Embryonic facial prominence (tissue), 1 donor: ENCODE results near the gene AAMDC.
"Not testable (repeated sequence)": the region's sequence is repeated elsewhere in the genome, so short reads cannot be mapped to it uniquely, and the experiment has no call there.

Experiments used
- DNase-seq: peaks from one replicate; pipeline ENCODE4 v3.0.0-alpha.2; 2016; ENCODE audit errors: extremely low spot score

AAMDC gene

DNA sequence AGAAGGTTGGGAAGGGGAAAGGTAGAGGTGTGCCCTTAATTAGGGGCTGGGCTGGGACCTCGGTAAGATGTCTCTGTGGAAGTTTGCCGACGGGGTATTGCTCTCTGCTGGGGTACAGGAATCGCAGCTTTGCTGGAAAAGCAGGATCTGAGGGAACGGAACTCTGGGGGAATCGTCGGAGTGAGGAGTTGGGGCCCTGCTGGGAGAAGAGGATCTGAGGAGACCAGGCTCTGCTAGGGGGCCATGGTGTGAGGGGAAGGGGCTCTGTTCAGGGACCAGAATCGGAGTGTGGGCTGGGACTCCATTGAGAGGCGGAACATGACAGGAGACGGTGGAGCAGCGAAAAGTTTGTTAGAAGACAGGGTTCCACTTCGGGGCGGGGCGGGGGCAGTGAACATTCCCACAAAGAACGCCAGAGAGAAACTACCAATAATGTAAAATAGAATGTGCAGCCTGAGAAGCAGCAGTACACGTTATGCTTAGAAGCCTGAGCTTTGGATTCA lies 456 bp downstream of the AAMDC start:
- DNase-seq: peak; percentile 11

DNA sequence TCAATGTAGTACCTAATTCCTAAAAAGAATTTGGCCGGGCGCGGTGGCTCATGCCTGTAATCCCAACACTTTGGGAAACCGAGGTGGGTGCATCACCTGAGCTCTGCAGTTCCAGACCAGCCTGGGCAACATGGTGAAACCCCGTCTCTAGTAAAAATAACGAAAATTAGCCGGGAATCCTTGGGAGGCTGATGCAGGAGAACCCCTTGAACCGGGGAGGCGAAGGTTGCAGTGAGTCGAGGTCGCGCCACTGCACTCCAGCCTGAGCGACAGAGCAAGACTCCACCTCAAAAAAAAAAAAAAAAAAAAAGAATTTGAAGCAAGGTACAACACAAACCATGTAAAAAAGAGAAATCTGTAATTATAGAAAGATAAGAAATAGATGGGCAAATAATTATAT lies 1.2 kb downstream of the AAMDC start:
- DNase-seq: not testable (repeated sequence)

DNA sequence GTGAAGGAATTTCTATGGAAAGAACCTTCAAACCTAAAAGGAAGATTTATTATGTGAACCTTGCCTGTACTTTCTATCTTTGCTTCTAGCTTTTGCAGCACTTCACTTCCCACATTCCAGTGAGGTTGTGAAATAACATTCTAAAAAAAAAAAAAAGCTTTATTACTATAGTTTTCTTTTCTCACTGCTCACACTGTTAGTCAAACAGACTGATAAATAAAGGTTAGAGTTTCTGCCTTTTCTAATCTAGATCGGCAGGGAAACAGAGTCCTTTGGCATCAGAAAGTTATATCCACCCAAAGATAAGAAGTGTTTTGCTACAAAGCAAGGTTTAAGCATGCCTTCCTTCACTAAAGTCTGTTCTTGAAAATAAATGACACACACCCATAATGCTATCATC lies 2.8 kb downstream of the AAMDC start:
- no peak for DNase-seq

DNA sequence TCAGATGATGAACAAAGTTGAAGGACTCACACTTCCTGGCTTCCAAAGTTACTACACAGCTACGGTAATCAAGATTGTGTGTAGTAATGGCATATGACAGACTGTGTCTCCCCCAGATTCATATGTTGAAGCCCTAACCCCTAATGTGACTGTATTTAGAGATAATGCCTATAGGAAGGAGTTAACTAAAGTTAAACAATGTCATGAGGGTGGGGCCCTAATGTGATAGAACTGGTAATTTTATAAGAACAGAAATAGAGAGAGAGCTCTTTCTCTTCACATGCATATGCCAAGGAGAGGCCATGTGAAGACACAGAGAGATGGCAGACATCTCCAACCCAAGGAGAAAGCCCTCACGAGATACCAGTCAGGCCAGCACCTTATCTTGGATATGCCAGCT lies 8.0 kb downstream of the AAMDC start:
- no peak for DNase-seq

DNA sequence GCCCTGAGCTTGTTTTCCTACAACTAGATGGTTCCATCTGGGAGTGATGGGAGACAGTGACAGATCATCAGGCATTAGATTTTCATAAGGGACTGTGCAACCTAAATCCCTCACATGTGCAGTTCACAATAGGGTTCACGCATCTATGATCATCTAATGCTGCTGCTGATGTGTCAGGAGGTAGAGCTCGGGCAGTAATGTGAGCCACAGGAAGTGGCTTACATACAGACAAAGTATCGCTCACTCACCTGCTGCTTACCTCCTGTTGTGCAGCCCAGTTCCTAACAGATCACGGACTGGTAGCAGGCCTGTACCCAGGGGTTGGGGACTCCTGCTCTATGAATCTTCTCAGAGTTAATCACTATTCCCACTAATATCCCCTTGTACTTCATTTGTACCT lies 12.4 kb downstream of the AAMDC start:
- DNase-seq: no peak

DNA sequence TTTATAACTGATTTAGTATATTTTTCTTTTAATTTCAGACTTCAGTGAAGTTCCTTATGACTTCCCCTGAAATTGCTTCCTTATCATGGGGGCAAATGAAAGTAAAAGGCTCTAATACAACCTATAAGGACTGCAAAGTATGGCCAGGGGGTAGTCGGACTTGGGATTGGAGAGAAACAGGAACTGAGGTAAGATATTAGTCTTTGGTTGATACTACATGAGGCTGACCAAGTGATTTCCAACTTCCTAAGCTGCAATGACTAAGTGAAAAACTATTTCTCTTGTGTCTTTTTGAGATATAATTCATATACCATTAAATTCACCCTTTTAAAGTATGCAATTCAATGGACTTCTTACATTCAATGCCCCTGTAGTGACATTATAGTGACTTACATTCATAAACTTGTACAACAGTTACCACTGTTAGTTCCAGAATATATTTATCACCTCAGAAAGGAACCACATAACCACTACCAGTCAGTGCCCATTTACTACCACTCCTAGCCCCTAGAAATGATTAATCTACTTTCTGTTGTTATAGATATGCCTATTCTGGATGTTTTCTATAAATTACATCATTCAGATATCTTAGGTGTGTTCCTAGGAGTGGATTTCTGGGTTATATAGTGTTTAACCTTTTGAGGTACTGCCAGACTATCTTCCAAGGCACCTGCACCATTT lies 21.6 kb downstream of the AAMDC start:
- DNase-seq: no peak

DNA sequence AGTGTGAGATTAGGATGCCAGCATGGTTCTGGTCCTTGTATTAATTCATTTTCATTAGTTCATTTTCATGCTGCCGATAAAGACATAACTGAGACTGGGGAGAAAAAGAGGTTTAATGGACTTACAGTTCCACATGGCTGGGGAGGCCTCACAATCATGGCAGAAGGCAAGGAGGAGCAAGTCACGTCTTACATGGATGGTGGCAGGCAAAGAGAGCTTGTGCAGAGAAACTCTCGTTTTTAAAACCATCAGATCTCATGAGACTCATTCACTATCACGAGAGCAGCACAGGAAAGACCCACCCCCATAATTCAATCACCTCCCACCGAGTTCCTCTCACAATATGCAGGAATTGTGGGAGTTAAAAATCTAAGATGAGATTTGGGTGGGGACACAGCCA lies 22.8 kb downstream of the AAMDC start:
- not testable (repeated sequence) for DNase-seq

DNA sequence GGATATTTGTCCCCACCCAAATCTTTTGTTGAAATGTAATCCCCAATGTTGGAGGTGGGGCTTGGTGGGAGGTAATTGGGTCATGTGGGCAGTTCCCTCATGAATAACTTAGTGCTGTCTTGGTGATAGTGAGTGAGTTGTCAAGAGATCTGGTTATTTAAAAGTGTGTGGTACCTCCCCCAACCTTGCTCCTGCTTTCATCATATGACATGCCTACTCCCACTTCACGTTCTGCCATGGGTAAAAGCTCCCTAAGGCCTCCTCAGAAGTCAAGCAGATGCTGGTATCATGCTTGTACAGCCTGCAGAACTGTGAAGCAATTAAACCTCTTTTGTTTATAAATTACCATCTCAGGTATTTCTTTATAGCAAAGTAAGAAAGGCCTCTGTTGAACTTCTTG lies 30.6 kb downstream of the AAMDC start:
- DNase-seq: no peak

DNA sequence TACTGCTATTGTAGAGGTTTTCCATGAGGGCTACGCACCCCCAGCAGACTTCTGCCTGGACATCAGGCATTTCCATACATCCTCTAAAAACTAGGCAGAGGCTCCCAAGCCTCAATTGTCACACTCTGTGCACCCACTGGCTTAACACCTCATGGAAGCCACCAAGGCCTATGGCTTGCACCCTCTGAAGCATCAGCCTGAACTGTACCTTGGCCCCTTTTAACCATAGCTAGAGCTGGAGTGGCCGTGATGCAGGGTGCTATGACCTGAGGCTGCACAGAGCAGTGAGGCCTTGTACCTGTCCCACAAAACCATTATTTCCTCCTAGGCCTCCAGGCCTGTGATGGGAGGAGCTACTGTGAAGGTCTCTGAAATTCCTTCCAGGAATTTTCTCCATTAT lies 33.9 kb downstream of the AAMDC start:
- no peak for DNase-seq

DNA sequence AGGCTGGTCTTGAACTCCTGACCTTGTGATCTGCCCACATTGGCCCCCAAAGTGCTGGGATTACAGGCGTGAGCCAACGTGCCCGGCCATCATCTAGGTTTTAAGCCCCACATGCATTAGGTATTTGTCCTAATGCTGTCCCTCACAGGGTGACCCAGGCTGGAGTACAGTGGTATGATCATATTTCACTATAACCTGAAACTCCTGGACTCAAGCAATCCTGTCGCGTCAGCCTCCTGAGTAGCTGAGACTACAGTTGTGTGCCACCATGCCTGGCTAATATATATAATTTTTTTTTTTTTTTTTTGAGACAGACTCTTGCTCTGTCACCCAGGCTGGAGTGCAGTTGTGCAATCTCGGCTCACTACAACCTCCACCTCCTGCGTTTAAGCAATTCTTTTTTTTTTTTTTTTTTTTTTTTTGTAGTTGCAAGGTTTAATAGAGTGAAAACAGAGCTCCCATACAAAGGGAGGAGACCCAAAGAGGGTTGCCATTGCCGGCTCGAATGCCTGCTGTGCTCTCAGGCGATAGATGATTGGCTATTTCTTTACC lies 37.0 kb downstream of the AAMDC start:
- not testable (repeated sequence) for DNase-seq

DNA sequence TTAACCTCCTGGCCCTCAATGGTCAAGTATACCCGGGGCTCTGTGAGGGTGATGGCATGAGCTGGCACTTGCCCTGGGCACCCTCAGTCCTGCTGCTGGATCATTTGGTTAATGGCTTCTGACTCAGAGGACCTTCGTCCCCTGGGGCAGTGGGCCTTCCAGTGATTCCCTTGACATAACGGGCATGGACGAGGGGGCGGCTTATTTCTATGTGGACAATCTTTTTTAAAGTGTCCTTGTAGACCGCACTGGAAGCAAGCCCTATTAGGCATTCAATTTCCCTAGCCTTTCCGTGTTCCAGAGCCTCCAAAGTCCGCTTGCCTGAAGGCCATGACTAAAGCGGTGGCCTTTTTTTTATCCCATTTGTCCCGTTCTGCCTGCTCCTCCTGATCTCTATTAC lies 40.5 kb downstream of the AAMDC start:
- not testable (repeated sequence) for DNase-seq

DNA sequence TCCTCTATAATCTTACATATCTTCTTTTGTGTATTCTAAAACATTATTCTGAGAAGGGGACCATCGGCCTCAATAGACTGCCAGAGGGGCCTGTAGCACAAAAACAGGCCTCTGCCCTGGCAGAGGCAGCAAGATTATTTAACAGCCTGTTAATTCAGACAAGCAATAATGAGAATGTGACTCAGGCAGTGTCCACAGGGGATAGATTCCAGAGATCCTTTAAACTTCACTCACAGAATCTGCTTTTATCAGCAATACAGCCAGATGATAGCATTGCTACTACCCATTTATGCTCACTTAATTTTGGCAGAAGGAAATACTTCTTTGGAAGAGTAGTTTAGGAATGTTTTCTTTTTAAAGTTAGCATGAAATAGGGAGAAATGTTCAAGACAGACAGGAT lies 44.9 kb downstream of the AAMDC start:
- no peak for DNase-seq

DNA sequence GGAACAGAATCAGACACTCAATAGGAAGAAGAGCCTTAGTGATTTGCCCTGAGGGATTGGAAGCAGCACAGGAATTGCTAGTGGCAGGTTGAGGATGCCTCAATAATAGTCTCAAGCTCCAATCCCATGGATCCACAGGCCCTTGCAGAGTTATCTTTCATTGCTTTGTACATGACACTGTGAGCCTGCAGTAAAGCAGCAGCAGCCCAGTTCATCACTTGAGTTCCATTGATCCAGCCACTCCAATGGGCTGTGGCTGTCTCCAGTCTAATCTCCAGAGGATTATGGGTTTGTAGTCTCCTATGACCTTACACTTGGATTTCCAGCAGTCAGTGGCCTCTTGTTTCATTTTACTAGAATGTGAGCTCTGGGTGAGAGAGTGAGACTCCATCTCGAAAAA lies 45.4 kb downstream of the AAMDC start:
- DNase-seq: no peak

DNA sequence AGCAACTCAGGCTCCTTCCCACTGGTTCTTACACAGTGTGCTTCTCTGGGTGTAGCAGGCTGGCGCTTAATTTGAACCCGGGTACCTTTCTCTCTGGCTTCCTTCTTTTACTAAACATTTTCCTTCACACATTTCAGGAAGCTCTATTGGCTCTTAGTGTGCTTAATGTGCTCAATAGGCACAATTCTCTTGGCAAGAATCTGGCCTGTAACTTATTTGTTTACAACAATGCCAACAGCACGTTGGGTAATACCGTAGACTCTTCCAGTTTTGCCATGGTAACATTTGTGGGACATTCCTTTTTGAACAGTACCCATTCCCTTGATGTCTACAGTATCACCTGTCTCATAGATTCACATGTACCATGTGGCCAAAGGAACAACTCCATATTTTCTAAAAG lies 47.8 kb downstream of the AAMDC start:
- no peak for DNase-seq

DNA sequence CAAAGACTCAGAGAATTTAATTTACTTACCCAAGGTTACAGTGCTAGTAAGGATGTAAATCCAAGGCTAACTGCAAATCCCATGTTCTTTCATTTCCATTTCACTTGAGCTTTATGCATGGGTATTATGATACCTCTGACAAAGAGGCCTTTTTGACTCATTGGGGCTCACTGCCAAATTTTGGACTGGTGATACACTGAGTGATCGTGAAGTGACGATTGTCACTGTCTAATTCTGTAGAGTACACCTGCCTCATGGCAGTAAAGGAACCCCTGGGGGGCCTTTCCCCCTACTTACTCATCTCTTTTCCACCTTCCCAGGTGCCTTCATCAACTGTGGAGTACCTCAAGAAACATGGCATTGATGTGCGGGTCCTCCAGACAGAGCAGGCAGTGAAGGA lies 50.9 kb downstream of the AAMDC start:
- DNase-seq: no peak

DNA sequence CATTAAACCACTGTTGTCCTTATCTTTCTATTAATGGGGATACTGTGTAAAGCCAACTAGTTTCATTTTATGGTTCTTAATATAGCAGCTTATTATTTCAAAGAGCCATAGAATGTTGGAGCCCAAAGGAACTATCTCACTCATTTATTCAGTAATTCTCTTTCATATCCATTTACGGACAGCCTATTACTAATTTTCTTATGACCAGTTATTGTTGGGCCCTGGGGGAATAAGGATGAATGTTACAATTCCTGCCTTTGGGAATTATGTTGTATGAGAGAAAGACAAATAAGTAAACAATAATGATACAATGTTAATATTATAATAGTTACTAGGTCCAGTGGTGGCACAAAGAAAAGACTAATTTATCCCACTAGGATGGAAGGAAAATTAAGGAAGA lies 52.4 kb downstream of the AAMDC start:
- no peak for DNase-seq

DNA sequence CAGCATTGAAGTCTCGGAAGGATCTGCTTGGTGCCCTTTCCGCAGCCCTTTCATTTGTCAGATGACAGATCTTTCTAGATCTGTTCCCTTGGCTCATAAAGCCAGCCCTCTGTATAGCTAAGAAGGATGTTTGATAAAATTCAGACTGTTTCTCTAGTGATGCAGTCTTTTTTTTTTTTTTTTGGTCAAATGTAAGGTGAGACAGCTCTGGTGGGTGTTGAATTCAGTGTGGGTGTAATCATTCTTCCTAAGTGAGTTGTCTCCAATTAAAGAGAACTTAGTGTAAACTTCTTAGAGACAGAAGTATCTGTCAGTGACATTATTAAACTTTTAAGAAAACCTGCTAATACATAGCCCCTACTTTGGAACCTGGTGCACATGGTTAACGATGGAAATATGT lies 53.3 kb downstream of the AAMDC start:
- DNase-seq: no peak

DNA sequence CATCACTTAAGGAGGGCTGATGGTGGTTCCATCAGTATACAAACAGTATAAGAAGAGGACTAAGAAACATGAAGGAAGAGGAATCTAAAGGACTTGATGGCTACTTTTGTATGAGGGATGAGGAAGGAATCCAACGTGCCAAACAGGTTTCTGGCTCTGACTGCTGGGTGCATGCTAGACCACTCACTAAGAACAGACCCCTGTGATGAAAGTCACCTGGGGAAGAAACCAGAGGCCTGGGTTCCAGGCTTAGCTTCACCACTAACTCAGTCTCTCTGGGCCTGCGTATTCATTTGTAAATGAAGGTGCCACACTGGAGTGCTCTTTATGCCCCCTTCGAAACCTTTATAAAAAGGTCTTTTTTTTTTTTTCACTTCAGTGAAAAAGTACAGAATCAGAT lies 55.1 kb downstream of the AAMDC start:
- no peak for DNase-seq

DNA sequence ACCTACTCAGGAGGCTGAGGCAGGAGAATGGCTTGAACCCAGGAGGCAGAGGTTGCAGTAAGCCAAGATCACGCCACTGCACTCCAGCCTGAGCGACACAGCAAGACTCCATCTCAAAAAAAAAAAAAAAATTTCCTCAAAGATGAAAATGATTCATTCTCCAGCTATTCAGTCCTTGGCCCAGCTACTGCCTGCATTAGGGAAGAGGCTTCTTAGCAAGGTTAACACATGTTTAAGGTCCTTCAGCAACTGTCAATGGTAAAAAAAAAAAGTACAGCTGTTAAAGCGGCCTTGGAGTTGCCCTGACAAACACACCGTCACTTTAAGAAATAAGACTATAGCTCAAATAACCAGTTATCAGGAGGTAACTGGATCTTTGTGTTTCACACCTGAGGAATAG lies 57.3 kb downstream of the AAMDC start:
- DNase-seq: not testable (repeated sequence)

DNA sequence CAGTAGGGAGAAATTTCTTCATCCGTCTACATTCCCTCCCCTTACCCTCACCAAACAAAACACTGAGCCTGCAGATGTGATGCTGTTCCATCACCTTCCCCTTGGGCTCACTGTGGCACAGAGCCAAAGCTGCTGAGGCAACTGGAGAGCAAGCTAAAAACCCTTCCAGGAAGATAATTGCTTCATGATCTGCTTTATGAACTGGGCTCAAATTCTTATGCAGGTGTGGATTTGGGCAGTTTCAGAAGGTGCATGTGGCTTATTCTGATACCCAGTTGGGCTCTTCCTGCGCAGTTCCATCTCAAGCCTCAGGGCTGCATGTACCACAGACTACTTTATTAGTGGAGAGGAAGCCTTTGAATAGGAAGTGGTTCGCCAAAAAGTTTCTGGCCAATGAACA lies 58.3 kb downstream of the AAMDC start:
- DNase-seq: no peak

DNA sequence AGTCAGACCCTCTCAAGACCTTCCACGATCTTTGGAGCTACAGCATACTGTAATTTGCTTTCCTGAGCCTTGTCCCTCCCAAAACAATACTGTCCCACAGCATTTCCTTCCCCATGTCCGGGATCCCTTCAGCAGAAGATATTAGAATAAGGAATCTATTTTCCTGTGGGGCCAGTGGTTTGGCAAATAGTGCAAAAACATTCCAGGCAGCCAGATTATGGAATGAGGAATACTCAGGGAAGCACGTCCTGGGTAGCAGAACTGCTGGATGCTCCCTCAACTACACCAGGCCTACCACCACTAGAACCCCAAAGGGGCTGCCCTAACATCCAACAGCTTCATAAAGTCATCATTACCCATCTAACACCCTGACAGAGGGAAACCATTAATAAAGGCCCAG lies 61.5 kb downstream of the AAMDC start:
- DNase-seq: no peak

DNA sequence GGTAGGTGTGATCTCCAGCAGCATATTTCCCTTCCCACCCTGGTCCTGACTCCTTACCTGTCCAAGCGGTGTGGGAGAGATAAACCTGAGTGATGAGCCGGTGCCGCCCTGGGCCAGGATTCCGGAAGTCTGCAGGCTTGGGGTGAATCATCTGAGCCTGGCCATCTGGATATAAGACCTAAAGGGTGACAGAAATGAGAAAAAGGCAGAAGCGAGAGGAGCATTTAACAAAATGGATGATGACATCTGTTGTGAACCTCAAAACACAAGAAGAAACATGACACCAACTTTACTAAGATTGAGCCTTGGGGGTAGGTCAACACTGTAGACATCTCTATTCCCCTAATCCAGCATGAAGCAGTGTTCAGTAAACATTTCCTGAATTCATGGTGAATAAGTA lies 62.8 kb downstream of the AAMDC start:
- DNase-seq: no peak

DNA sequence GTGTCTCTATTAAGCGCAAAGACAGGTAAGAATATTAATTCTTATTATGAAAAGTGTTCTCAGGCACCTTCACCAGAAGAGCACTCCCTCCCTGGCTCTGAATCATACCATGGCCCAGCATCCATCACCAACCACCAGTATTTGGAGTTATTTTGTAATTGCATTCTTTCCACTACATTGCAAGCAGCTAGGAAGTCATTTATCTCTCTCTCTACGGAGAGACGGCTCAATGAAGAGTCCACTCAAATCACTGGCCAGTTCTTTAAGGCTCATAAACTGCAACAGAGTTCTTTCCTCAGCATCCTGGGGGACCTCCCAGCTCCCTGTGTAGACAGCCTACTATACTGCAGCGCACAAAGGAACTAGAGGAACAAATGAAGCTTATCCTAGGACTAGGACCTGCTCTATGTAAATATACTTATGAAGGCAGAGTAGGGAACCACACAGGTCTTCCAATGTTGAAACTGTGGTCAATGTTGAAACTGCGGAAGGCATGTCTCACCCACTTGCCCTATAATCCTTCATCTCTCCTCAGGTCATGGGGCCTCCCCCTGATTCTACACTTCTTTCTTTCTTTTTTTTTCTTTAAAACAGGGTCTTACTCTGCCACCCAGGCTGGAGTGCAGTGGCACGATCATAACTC lies 63.4 kb downstream of the AAMDC start:
- no peak for DNase-seq

DNA sequence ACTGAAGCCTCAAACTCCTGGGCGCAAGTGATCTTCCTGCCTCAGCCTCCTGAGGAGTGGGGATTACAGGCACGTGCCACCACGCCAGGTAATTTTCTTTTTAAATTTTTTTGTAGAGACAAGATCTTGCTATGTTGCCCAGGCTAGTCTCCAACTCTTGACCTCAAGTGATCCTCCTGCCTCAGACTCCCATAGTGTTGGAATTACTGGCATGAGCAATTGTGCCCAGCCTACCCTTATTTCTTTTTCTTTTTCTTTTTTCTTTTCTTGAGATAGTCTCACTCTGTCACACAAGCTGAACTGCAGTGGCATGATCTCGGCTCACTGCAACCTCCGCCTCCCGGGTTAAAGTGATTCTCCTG lies 63.9 kb downstream of the AAMDC start:
- DNase-seq: no peak
